ENCODE results near the gene PAM.

Gene PAM

GRCh38 chr5:102910240-102911226 lies 155.4 kb downstream of the PAM start:
- no peak for DNase-seq (ENCODE audit: low read depth)
- no peak overlapping the region for H3K4me3 ChIP-seq (ENCODE audit: low read depth, low read length)
- no peak for TF ChIP-seq CTCF (IDR thresholded peaks at IDR 0.05; ENCODE audit: low read depth, low read length, missing control alignments)
- in situ Hi-C loops (cut with HindIII; ENCODE audit: low sequenced_read_pairs) = no loop called here

DNA sequence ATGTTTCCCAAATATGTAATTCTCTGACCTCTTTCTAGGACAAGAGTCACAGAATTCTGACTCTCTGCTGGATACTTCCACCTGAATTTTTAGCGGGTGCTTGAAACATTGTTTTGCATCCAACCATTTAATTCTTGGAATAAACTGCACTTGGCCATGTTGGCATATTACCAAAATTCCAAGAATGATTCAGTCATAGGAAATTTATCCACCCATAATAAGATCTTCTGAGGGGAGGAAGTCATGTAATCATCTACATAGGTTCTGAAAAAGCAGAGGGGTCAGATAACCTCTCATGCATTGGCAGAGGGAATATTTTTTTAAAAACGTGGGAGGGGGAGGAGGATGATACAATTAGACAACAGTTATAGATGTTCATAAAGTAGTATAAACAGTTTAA lies 156.9 kb downstream of the PAM start:
- TF ChIP-seq CTCF (IDR thresholded peaks at IDR 0.05; ENCODE audit: low read depth, low read length, missing control alignments) = no peak
- DNase-seq (ENCODE audit: low read depth) = peak; percentile 69
- in situ Hi-C loops (cut with HindIII; ENCODE audit: low sequenced_read_pairs) = no loop called here
- no peak overlapping the region for H3K4me3 ChIP-seq (ENCODE audit: low read depth, low read length)

DNA sequence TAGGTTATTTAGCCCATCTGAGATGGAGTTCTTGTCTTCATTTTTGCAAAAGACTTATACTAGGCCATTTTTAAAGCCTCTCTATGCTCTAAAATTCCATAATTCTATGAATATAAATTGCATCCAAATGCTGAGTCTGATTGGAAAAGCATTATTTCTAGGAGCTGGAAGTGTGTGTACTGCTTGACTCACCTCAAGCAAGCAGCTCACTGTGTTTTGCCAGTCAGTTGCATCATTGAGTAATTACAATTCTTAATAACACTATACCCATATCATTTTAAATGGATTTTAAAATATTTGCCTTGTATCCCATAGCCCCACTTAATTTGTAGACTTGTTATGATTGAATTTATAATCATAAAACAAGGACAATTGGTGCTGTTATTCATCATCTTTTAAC lies 161.0 kb downstream of the PAM start:
- H3K4me3 ChIP-seq (ENCODE audit: low read depth, low read length) = no peak overlapping the region
- TF ChIP-seq CTCF (IDR thresholded peaks at IDR 0.05; ENCODE audit: low read depth, low read length, missing control alignments) = no peak
- no peak for DNase-seq (ENCODE audit: low read depth)
- in situ Hi-C loops (cut with HindIII; ENCODE audit: low sequenced_read_pairs) = no loop called here

DNA sequence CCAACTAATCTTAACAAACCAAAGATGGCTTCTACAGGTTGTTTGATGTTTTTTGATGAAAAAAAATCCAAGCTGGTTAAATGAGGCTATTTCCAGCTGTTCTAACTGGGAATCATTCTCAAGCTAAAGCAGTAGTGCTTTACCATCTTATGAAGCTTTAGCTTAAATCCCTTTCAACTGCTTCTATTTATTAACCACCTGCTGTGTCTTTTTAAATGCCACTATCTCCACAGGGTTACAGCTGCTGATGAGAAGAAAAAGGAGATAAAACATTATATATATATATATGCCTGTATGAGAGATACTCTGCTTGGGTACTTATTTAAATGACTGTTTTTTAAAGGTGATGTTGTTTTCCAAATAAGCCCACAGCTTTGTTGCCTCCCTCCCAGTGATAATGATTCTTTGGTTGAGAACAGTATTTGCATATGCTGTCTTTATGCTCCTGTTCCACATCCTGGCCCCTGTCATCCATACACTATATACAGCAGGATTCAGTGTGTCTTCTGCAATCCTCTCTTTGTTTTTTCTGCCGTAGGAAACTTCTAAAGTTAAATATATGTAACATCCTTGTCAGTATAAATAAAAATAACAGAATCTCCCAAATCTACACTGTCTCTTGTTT lies 164.0 kb downstream of the PAM start:
- in situ Hi-C loops (cut with HindIII; ENCODE audit: low sequenced_read_pairs) = no loop called here
- no peak overlapping the region for H3K4me3 ChIP-seq (ENCODE audit: low read depth, low read length)
- TF ChIP-seq CTCF (IDR thresholded peaks at IDR 0.05; ENCODE audit: low read depth, low read length, missing control alignments) = no peak

DNA sequence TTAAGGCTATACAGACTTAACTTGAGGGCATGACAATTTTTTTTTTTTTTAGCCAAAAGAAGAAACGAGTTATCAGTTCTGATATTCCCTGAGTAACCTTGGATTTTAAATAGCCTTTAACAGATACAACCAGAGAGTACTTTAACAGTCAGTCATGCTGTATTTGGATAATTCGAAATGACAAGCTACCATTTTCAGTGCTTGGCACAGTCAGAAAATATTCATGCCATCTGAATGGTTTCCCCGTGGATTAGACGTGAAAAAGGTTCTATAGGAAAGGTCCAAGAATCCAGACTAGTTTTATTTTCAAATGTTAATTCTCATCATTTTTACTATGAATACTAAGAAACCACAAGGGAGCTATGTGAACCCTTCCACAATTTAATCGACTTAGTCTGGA lies 165.7 kb downstream of the PAM start:
- no peak overlapping the region for H3K4me3 ChIP-seq (ENCODE audit: low read depth, low read length)
- in situ Hi-C loops (cut with HindIII; ENCODE audit: low sequenced_read_pairs) = no loop called here
- DNase-seq (ENCODE audit: low read depth) = no peak
- TF ChIP-seq CTCF (IDR thresholded peaks at IDR 0.05; ENCODE audit: low read depth, low read length, missing control alignments) = no peak

More for the DNA sequence above, 164.0 kb downstream of the PAM start:
- no peak for DNase-seq (ENCODE audit: low read depth)

- in situ Hi-C loops (cut with HindIII; ENCODE audit: low sequenced_read_pairs) = no loop called here
- no peak overlapping the region for H3K4me3 ChIP-seq (ENCODE audit: low read depth, low read length)
- no peak for DNase-seq (ENCODE audit: low read depth)
- no peak for TF ChIP-seq CTCF (IDR thresholded peaks at IDR 0.05; ENCODE audit: low read depth, low read length, missing control alignments)
These were observed 166.4 kb downstream of the PAM start for GRCh38 chr5:102921341-102922044.

All from astrocyte of the cerebellum (primary cell).